Pancreas (tissue), 10 donors: ENCODE measurements around the gene SDHA. TPM values are rescaled to one million over a fixed set of nuclear protein-coding genes. Genes with fewer than 3 reads are reported as not detected.
"Not testable (repeated sequence)": the region's sequence is repeated elsewhere in the genome, so short reads cannot be mapped to it uniquely, and the experiment has no call there.

ENCODE experiments used
- ATAC-seq, 4 donors: fragments of 200-7000 bp; cut with Tn5 transposase; one replicate each; pipeline versions ENCODE4 v1.8.0 to v1.9.1; 2020; ENCODE audit warnings: mild to moderate bottlenecking in 4 of 4, moderate library complexity in 4 of 4
- DNase-seq, 6 donors: peaks; one replicate each; pipeline ENCODE4 v3.0.0-alpha.2; 2020
- FAIRE-seq: peaks from 2 replicates; lab custom pipeline; 2012; peaks lifted over from hg19 to GRCh38; lab: Jason Lieb, UNC
- H3K27ac ChIP-seq, 4 donors: fragments of 200-600 bp; sonication (generic); 1 replicate in 3 of 4; 2 replicates in 1 of 4; pipeline versions ENCODE4 v1.5.0 to v1.8.0; 2020
- H3K27me3 ChIP-seq, 4 donors: fragments of 200-600 bp; one replicate each; pipeline ENCODE4 v1.8.0; 2021
- H3K36me3 ChIP-seq, 3 donors: fragments of 200-600 bp; sonication (generic) in 1 of 3; one replicate each; pipeline versions ENCODE4 v1.5.0 to v1.8.0; 2020 to 2021
- H3K4me1 ChIP-seq, 3 donors: fragments of 200-600 bp; one replicate each; pipeline ENCODE4 v1.8.0; 2021
- H3K4me3 ChIP-seq, 4 donors: fragments of 200-600 bp; sonication (generic) in 2 of 4; one replicate each; pipeline versions ENCODE4 v1.5.0 to v1.8.0; 2020 to 2021
- H3K9me3 ChIP-seq, 4 donors: fragments of 200-600 bp; one replicate each; pipeline ENCODE4 v1.8.0; 2021
- CTCF ChIP-seq, 4 donors: fragments of 200-600 bp; sonication (generic) in 3 of 4; IDR thresholded peaks; one replicate each; pipeline versions ENCODE4 v1.5.0 to v1.8.0; 2021; ENCODE audit warnings: antibody characterized with exemption in 4 of 4
- WGBS, 2 donors: extraction: QIAGEN DNeasy Blood & Tissue Kit; methylation state at CpG; one replicate each; pipeline ENCODE4 v1.1.7; 2013; 5-methylcytosine and 5-hydroxymethylcytosine counted together
- intact Hi-C, 3 donors: fragments of 100-400 bp; cut with DNase I; formaldehyde crosslinking; loops; one replicate each; pipeline versions ENCODE4 v1.11.1 to v1.14.2; 2022
- polyA plus RNA-seq, 2 donors: library from polyadenylated mRNA; stranded (reverse); fragments of 200-250 nt; gene quantifications; one replicate each; pipeline ENCODE4 v1.2.3, GENCODE V29; 2013
- total RNA-seq, 6 donors: library from RNA; stranded (reverse); fragmentation: NEBNext Ultra II Directional in 4 of 6; extraction: Animal tissue kit (Norgen Biotek cat#: 25700) in 4 of 6; gene quantifications; one replicate each; pipeline versions ENCODE4 v1.2.1 to v1.2.4, GENCODE V29; 2021 to 2023
- donor health status: healthy with polysubstance abuse.
- donor health status: DM: no; HTN: no; CAD: no; lungs with moderate emphysema.
- donor health status: DM: no; HTN: no; CAD: no.
- donor health status: control.
- donor health status: control.
- donor health status: Bipolar disorder and iron deficiency.
- donor health status: DM: yes; HTN: yes; CAD: no.
- donor health status: DM: no; HTN: no; CAD: no.
- donor health status: DM: no; HTN: no; CAD: no.
- donor health status: DM: yes; HTN: yes; CAD: no.

Gene SDHA
- total RNA-seq (10 to 100 TPM; 37.9 to 69.4 (median 55.3) TPM), polyA plus RNA-seq (10 to 100 TPM; 41.9 to 55.8 TPM)

- H3K27me3 ChIP-seq, H3K4me1 ChIP-seq, H3K36me3 ChIP-seq, FAIRE-seq, intact Hi-C loops, H3K9me3 ChIP-seq: not testable (repeated sequence)
- DNase-seq (peak; percentile 94 to 100 (median 98)), ATAC-seq (peak; percentile 90 to 97 (median 96))
- 1% methylated on average over 74 to 75 of the region's 75 CpGs for WGBS, 2 donors
- Histone ChIP-seq H3K27ac (peak within 1 kb of the TSS; percentile 70 to 88 (median 80)), H3K4me3 (peak within 1 kb of the TSS; percentile 98 to 99 (median 98))
Observed at GRCh38 chr5:217494-218456, at the start of gene SDHA, which contains the start of gene CCDC127. Gene SDHA, plus strand, starts transcription at chr5:218320. Its CDS starts 36 bp downstream, at chr5:218356. Gene CCDC127, minus strand, starts transcription at chr5:218153. Its CDS starts 1,304 bp downstream, at chr5:216849.

DNA sequence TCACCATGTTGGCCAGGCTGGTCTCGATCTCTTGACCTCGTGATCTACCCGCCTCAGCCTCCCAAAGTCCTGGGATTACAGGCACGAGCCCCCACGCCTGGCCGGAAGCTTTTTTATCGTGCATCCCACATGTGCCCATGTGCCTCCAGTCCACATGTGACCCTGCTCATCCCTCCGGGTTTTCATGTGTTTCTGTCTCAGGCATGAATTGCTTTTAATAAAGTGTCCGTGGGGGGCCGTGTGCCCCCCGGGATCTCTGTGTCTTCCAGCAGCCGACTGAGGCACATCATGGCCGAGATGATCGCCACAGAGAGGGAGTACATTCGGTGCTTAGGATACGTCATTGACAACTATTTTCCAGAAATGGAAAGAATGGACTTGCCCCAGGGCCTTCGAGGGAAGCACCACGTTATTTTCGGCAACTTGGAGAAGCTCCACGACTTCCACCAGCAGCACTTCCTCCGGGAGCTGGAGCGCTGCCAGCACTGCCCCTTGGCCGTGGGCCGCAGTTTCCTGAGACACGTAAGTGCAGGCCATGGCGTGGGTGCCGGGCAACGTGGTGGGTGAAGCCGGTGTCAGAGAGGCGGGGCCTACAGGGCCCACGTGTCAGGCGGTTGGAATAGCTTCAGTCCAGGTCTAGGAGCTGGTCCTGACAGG is 48.9 kb upstream of the SDHA start:
- no peak for TF ChIP-seq CTCF (IDR thresholded peaks at IDR 0.05)
- Histone ChIP-seq H3K9me3 (no peaks in the 10 kb centered on the region), H3K4me3 (no peak overlapping the region), H3K36me3 (no peaks in the 10 kb centered on the region), H3K4me1 (no peaks in the 10 kb centered on the region), H3K27ac (no peak overlapping the region), H3K27me3 (no peaks in the 10 kb centered on the region)
- DNase-seq (peak in 3 of 6 donors; percentile 48 to 75 (median 64)), ATAC-seq (peak in 1 of 4 donors; percentile 22), FAIRE-seq (no peak)
- WGBS, 2 donors, result 67 to 83% methylated on average over 32 of the region's 32 CpGs
- intact Hi-C loops, result no loop called here

DNA sequence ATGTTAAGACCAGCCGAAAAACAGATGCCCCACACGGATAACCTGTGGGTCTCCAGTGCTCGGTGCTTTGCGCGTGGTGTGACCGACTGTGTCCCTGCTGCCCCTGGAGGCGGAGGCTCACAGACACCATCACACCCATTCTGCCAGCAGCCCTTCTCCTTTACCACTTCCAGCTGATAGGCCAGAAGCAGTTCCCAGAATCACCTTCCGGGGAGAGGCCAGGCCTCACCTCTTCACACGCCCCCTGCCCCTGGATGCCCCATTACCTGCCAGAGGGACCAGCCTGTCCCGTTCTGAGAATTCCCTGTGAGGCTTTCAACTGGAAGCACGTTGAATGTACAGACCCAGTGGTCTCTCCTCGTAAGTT is 48.4 kb upstream of the SDHA start:
- intact Hi-C loops, result no loop called here
- Histone ChIP-seq H3K27ac (no peak overlapping the region), H3K27me3 (no peaks in the 10 kb centered on the region), H3K9me3 (no peaks in the 10 kb centered on the region), H3K4me1 (no peaks in the 10 kb centered on the region), H3K36me3 (no peaks in the 10 kb centered on the region), H3K4me3 (no peak overlapping the region)
- ATAC-seq (no peak), FAIRE-seq (no peak), DNase-seq (peak in 1 of 6 donors; percentile 28)
- 76 to 77% methylated on average over 12 of the region's 12 CpGs for WGBS, 2 donors
- no peak for TF ChIP-seq CTCF (IDR thresholded peaks at IDR 0.05)

DNA sequence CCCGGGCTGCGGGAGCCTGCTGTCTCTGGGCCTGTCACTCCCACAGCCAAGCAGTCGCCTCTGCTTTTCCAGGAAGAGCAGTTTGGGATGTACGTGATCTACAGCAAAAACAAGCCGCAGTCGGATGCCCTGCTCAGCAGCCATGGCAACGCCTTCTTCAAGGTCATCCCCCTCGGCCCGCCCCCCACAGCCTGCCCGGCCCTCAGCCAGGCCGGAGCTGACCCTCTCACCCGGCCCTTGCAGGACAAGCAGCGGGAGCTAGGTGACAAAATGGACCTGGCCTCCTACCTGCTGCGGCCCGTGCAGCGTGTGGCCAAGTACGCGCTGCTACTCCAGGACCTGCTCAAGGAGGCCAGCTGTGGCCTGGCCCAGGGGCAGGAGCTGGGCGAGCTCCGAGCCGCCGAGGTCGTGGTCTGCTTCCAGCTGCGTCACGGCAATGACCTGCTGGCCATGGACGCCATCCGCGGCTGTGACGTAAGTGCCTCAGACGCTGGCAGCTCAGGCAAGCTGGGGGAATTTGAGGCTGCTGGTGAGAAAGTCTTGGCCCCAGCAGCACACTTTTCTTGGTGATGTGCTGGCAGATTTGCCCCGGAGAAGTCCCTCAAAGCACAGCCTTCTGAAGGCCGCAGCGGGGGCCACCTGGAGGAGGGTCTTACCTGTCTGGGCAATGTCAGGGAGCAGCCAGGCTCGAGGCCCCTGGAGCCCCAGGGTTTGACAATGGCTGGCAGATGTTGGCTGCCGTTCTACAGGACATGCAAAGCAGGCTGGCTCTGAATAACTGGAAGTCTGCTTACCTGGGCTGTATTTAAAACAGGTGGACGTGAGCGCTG is 46.9 kb upstream of the SDHA start:
- Histone ChIP-seq H3K36me3 (no peaks in the 10 kb centered on the region), H3K27ac (no peak overlapping the region), H3K9me3 (no peaks in the 10 kb centered on the region), H3K4me3 (no peak overlapping the region), H3K4me1 (no peaks in the 10 kb centered on the region), H3K27me3 (no peaks in the 10 kb centered on the region)
- TF ChIP-seq CTCF (IDR thresholded peaks at IDR 0.05), result no peak
- 70 to 73% methylated on average over 37 of the region's 37 CpGs for WGBS, 2 donors
- intact Hi-C loops, result no loop called here
- FAIRE-seq (no peak), ATAC-seq (no peak), DNase-seq (peak in 2 of 6 donors; percentile 49 to 60)
